Liver (tissue), 3 donors: ENCODE data around the gene VAX1.

Source experiments
- ATF3 ChIP-seq: IDR thresholded peaks from 2 replicates; pipeline ENCODE4 v1.6.1; 2016; ENCODE audit warnings: antibody characterized with exemption
- EGR1 ChIP-seq, 2 donors: IDR thresholded peaks; 2 replicates each; pipeline ENCODE4 v1.6.1; 2016 to 2018; ENCODE audit warnings: antibody characterized with exemption in 2 of 2, low read depth in 2 of 2
- FOXA1 ChIP-seq: IDR thresholded peaks from 2 replicates; pipeline ENCODE4 v1.6.1; 2016; ENCODE audit warnings: antibody characterized with exemption
- GABPA ChIP-seq, 2 donors: IDR thresholded peaks in 1 of 2; conservative IDR thresholded peaks in 1 of 2; 2 replicates each; pipeline ENCODE4 v1.6.1; 2016; ENCODE audit warnings: antibody characterized with exemption in 2 of 2, mild to moderate bottlenecking in 1 of 2, moderate library complexity in 1 of 2
- HNF4A ChIP-seq, 2 donors: conservative IDR thresholded peaks; 2 replicates each; pipeline ENCODE4 v1.6.1; 2016; ENCODE audit warnings: antibody characterized with exemption in 2 of 2, mild to moderate bottlenecking in 2 of 2
- JUND ChIP-seq, 2 donors: IDR thresholded peaks; 2 replicates each; pipeline ENCODE4 v1.6.1; 2016; ENCODE audit warnings: antibody characterized with exemption in 2 of 2
- RAD21 ChIP-seq, 2 donors: IDR thresholded peaks; 2 replicates each; pipeline ENCODE4 v1.6.1; 2016; ENCODE audit warnings: antibody characterized with exemption in 2 of 2, mild to moderate bottlenecking in 2 of 2
- SP1 ChIP-seq: IDR thresholded peaks from 2 replicates; pipeline ENCODE4 v1.6.1; 2018; ENCODE audit warnings: antibody characterized with exemption, mild to moderate bottlenecking
- TAF1 ChIP-seq: conservative IDR thresholded peaks from 2 replicates; pipeline ENCODE4 v1.6.1; 2016; ENCODE audit warnings: antibody characterized with exemption, mild to moderate bottlenecking
- YY1 ChIP-seq: IDR thresholded peaks from 2 replicates; pipeline ENCODE4 v1.6.1; 2016; ENCODE audit warnings: antibody characterized with exemption, mild to moderate bottlenecking
- ZBTB33 ChIP-seq: IDR thresholded peaks from 2 replicates; pipeline ENCODE4 v1.6.1; 2016; ENCODE audit warnings: antibody characterized with exemption
- TF ChIP-seq, protein P1 (sequence below): fragments of 150-350 bp; IDR thresholded peaks from 2 replicates; pipeline ENCODE4 v1.5.1; 2017; ENCODE audit warnings: improper control_type of control experiment, low read depth, low read length; ENCODE audit not compliant: missing input control
- TF ChIP-seq, protein P2 (sequence below): IDR thresholded peaks from 2 replicates; pipeline ENCODE4 v1.6.1; 2016; ENCODE audit warnings: antibody characterized with exemption
- TF ChIP-seq, protein P3 (sequence below): IDR thresholded peaks from 2 replicates; pipeline ENCODE4 v1.6.1; 2016; ENCODE audit warnings: antibody characterized with exemption, mild to moderate bottlenecking
- donor health status: healthy.
- donor health status: healthy.

DNA sequence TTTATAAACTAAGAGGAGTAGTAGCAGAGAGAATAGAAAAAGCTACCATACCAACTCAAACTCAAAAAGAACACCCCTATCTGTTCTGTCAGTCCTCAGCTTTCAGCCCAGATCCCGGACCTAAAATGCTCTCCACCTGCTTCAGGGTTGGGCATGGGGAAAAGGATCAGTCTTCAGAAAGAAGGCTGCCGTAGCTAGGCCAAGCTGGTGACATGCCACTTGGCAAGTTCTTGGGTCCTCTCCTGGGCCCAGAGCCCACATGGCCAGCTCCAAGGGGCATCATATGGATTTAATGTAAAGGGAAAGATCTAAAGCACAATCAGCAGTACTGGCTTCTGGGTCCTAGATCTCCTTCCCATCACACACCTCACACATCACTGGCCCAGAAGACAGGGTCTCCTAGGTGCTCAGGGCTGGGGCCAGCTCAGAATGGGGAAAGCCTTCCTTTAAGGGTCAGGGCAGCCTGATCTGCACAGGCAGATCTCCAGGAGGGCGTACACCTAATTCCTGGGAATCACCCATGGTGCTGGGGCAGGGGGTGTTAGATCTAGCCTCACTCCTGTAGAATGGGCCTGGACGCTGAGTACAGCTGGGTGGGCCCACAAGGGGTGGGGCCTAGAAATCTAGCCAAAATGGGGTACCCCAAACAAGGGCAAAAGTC, 2.5 kb downstream of the VAX1 start:
- TF ChIP-seq, protein P1, sequence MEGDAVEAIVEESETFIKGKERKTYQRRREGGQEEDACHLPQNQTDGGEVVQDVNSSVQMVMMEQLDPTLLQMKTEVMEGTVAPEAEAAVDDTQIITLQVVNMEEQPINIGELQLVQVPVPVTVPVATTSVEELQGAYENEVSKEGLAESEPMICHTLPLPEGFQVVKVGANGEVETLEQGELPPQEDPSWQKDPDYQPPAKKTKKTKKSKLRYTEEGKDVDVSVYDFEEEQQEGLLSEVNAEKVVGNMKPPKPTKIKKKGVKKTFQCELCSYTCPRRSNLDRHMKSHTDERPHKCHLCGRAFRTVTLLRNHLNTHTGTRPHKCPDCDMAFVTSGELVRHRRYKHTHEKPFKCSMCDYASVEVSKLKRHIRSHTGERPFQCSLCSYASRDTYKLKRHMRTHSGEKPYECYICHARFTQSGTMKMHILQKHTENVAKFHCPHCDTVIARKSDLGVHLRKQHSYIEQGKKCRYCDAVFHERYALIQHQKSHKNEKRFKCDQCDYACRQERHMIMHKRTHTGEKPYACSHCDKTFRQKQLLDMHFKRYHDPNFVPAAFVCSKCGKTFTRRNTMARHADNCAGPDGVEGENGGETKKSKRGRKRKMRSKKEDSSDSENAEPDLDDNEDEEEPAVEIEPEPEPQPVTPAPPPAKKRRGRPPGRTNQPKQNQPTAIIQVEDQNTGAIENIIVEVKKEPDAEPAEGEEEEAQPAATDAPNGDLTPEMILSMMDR = no peak
- TF ChIP-seq, protein P2, sequence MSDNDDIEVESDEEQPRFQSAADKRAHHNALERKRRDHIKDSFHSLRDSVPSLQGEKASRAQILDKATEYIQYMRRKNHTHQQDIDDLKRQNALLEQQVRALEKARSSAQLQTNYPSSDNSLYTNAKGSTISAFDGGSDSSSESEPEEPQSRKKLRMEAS = no peak
- TF ChIP-seq JUND (IDR thresholded peaks at IDR 0.05) (no peak), EGR1 (IDR thresholded peaks at IDR 0.05; ENCODE audit: low read depth in 2 of 2) (no peak), GABPA (IDR thresholded peaks at IDR 0.05 in 1 of 2, conservative IDR thresholded peaks at IDR 0.05 in 1 of 2) (no peak), TAF1 (no peak), ZBTB33 (no peak), SP1 (no peak), ATF3 (no peak), FOXA1 (no peak), YY1 (no peak), RAD21 (IDR thresholded peaks at IDR 0.05) (no peak), HNF4A (conservative IDR thresholded peaks at IDR 0.05) (no peak)
- TF ChIP-seq, protein P3, sequence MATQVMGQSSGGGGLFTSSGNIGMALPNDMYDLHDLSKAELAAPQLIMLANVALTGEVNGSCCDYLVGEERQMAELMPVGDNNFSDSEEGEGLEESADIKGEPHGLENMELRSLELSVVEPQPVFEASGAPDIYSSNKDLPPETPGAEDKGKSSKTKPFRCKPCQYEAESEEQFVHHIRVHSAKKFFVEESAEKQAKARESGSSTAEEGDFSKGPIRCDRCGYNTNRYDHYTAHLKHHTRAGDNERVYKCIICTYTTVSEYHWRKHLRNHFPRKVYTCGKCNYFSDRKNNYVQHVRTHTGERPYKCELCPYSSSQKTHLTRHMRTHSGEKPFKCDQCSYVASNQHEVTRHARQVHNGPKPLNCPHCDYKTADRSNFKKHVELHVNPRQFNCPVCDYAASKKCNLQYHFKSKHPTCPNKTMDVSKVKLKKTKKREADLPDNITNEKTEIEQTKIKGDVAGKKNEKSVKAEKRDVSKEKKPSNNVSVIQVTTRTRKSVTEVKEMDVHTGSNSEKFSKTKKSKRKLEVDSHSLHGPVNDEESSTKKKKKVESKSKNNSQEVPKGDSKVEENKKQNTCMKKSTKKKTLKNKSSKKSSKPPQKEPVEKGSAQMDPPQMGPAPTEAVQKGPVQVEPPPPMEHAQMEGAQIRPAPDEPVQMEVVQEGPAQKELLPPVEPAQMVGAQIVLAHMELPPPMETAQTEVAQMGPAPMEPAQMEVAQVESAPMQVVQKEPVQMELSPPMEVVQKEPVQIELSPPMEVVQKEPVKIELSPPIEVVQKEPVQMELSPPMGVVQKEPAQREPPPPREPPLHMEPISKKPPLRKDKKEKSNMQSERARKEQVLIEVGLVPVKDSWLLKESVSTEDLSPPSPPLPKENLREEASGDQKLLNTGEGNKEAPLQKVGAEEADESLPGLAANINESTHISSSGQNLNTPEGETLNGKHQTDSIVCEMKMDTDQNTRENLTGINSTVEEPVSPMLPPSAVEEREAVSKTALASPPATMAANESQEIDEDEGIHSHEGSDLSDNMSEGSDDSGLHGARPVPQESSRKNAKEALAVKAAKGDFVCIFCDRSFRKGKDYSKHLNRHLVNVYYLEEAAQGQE = no peak
